ENCODE measurements around the gene CAMK1D.
"Not testable (repeated sequence)": the region's sequence is repeated elsewhere in the genome, so short reads cannot be mapped to it uniquely, and the experiment has no call there.

CAMK1D gene

DNA sequence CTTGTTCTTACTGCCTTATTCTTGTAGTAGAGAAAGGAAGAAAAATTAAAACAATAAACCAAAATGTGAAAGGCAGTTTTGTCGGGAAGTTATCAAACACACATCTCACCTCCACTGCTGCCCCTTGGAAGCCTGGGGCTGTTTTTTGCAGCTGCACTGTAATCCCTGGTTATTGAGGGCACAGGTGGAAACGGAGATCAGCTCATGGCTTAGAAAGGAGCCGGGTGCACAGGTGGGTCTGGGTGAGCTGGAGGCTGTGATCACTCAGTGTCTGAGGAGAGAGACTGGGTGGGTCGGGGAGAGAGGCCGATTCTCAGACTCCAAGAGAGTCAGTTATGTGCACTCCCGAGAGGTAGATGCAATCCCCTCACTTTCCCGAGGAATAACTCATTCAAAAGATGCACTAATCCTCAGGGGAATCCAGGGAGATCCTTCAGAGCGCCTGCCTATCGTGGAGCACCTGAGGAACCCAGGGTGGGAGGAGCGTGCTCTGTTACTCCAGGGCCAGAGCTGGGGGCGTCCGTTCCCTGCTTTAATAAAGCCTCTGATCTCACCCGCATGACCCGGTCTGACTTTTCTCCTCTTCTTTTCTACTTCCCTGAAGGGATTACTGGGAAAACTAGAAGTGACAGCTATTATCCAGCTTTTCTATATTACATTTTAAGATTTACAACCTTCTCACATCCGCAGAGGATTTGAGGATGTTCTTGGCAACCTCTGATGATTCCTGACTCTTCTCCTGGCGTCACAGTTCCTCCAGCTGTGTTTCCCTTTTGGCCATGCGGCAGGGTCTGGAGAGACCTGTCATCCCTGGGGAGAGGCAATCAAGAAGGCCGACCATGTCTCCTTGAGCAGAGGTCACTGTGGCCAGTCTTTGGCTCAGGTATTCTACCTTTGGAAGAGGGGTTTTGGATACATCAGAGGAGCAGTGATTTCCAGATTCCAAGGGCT, 82.1 kb downstream of the CAMK1D start:
- no peak for DNase-seq (ENCODE audit: low read depth)

DNA sequence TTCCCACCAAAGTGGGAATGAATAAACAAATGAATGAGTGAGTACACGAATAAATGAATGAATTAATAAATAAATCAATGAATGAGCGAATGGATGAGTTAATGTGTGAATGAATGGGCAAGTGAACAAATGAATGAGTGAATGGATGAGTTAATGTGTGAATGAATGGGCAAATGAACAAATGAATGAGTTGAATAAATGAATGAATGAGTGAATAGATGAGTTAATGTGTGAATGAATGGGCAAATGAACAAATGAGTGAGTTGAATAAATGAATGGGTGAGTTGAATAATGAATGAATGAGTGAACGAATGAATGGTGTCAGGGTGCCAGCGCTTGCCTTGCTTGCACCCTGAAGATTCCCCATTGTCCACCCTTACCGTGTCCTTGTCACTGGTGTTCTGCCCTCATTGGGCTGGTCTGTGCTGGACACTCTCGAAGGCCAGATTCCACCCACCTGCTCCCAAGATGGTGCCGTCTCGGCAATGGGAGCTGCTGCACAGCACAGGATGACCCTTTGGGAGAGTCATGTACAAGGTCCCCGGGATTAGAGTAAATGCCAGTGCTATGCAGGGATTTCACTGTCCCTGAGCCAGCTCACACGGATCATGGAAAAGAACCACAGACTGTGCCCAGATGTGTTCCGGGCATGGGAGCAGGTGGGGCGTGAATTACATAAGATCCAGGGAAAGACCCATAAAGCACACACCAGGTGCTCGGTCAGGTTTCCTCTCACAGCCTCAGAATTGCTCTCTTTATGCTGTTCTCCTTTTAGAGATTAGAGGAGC, 83.2 kb downstream of the CAMK1D start:
- no peak for DNase-seq (ENCODE audit: low read depth)

DNA sequence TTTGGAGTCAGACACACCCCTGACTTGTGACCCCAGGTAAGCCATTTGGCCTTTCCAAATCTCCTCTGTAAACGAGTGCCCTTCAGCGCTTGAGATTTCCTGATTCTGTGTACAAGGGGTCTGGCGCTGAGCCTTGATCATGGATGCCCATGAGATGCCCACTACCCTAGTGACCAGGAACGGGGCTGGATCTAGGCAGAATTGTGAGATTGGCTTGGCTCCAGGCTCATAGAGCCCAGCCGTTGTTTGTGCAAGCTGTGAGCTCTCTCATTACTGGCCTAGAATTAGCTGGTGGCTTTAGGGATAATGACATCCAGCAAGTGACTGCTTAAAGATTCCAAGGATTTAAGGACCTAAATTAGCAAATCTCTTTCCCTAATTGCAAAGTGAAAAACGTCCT, 84.9 kb downstream of the CAMK1D start:
- no peak for DNase-seq (ENCODE audit: low read depth)

DNA sequence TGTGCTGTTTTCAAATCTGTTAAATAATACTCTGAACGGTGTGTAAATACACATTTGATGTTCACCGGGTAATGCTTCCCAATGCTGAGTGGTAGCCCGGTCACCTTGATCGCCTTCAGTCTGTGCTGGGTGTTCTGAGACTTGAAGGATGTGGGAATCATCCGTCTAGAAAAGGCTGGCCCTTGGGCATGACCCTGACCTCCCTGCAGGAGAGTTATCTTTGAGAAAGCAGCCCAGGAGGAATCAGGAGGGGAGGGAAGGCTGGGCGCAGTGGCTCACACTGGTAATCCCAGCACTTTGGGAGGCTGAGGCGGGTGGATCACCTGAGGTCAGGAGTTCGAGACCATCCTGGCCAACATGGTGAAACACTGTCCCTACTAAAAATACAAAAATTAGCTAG, 85.3 kb downstream of the CAMK1D start:
- DNase-seq (ENCODE audit: low read depth): not testable (repeated sequence)

DNA sequence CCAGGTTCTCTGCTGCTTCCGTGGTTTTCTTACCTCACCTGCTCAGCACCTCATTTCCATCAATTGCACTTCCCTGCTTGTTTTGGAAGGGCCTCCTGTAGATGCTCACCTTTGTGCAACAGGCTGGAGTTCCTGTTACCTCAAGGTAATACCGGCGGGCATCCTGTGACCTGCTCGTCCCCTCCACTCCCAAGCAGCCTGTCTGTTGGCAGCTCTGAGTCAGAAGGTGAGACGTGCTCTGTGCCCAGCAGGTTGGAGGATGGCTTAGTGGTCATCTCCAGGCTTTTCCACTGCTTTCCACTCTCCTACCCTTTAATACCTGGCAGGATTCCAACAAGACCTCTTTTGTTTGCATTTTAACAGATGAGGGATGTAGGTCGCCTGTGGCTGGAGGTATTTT, 86.0 kb downstream of the CAMK1D start:
- DNase-seq (ENCODE audit: low read depth): no peak

DNA sequence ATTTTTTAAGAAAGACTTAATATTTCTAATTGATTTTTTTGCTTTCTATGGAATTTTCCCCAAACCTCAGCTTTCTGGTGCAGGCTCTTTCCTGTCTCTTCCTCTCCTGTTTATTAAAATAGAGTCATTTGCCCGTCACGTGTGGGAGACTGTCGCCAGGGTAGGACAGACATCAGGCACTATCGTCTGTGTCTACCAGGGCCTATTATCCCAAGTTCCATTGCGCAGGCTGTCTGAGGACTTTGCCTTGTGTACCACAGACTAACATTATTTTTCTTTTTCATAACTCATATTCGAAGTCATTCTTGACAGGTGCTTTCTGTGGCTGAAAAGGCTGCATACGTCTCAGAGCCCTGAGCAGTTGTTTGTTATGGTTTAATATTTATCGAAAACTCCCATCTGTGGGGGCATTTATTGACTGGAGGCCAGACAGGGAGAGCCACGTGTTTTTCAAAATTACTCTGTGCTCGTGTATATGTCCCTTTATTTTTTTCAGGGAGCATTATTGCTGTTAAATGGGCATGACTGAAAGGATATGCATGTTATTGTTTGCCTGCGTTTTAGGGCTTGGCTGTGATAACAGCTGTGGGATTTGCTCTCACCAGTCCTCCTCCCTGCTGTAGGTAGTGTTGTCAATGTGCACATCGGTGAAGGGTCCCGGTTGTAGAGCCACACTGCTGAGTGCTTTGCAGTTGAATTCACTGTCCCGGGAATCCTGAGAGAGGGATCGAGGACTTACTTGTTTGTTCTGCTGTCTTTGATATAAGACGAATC, 89.8 kb downstream of the CAMK1D start:
- no peak for DNase-seq (ENCODE audit: low read depth)

DNA sequence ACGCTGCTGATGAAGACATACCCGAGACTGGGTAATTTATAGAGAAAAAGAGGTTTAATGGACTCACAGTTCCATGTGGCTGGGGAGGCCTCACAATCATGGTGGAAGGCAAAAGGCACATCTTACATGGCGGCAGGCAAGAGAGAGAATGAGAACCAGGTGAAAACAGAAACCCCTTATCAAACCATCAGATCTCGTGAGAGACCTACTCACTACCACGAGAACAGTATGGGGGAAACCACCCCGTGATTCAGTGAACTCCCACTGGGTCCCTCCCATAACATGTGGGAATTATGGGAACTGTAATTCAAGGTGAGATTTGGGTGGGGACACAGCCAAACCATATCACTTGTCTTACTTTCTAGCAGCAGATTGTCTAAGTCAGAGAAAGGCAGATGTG, 90.4 kb downstream of the CAMK1D start:
- DNase-seq (ENCODE audit: low read depth): not testable (repeated sequence)

DNA sequence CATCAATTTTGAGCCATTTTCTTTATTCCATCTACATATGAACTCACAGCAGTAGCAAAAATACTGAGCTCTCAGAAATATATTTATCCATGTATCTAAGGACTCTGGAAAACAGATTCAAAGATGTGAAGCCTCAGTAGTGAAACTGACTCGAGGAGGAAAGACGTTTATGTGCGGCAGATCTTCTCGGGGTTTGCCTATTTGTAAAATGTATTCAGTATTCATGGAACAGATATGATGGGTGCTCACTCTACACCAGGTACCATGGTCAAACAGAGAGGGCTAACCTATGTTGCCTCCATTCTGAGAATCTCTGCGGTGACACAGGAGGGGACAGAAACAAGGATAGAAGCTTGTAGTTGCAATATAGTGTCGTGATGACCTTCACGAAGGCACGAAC, 93.7 kb downstream of the CAMK1D start:
- DNase-seq (ENCODE audit: low read depth): no peak

DNA sequence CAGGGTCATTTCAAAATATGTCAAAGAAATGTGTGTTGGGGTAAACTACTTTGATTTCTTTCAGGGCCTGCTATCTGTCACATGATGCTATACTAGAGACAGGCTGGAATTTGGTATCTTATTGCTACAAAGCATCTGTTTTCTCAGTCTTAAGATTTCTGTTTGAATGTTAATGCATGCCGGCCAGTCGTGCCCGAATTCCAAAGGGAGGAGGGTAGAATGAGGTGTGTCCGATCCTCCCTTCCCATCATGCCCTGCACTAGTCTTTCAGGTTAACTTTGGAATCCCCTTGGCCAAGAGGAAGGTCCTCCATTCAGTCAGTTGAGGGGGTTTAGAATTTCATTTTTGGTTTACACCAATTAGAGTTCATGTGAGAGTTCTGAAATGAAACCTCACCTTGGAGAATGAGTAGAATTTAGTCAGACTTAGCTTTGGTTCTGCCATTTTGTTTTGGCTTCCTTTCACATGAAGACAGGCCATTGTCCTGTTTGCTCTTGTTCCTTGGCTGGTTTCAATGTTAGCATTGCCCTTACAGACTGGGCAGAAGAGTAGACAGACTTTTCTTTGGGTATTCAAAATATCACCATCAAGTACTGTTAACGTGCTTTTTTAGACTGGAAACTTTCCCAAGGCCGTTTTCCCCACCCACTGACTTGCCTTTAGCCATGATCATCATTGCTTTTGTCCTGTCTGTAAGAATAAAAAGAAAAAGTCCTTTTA, 95.8 kb downstream of the CAMK1D start:
- DNase-seq (ENCODE audit: low read depth): no peak

DNA sequence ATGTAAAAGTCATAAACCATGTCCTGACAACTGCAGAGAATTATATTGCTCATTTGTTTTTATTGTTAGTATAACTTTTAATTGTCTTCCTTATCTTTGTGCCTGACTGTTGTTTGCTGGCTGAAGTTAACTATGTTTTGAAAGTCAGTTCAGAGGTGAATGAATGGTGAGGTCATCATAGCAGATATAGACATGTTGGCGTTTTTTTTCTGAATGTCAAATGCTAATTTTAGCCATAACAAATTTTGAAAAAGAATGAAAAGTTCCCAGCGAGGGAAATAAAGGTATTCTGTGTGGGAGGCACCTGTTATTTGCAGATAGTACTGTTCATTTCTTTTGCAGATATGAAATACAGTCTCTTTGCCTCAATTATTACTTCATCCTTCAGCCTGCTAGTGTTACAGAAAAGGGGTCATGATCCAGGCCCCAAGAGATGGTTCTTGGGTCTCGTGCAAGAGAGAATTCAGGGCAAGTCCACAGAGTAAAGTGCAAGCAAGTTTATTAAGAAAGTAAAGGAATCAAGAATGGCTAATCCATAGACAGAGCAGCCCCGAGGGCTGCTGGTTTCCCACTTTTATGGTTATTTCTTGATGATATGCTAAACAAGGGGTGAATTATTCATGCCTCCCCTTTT, 96.5 kb downstream of the CAMK1D start:
- no peak for DNase-seq (ENCODE audit: low read depth)

DNA sequence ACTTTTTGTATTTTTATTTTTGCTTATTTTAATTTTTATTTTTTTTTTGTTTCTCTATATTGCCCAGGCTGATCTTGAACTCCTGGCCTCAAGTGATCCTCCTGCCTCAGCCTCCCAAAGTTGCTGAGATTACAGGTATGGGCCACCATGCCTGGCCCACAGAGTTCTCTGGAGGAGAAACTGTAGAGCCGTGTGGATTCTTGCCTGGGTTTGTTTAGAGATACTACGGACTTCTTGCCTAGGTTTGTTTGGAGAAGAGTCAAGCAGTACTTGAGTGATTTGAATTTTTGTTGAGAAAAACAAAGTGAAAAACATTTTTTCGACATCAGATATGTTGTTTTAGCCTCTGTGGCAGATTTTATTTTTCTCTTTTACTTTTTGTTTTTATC, 99.0 kb downstream of the CAMK1D start:
- no peak for DNase-seq (ENCODE audit: low read depth)

DNA sequence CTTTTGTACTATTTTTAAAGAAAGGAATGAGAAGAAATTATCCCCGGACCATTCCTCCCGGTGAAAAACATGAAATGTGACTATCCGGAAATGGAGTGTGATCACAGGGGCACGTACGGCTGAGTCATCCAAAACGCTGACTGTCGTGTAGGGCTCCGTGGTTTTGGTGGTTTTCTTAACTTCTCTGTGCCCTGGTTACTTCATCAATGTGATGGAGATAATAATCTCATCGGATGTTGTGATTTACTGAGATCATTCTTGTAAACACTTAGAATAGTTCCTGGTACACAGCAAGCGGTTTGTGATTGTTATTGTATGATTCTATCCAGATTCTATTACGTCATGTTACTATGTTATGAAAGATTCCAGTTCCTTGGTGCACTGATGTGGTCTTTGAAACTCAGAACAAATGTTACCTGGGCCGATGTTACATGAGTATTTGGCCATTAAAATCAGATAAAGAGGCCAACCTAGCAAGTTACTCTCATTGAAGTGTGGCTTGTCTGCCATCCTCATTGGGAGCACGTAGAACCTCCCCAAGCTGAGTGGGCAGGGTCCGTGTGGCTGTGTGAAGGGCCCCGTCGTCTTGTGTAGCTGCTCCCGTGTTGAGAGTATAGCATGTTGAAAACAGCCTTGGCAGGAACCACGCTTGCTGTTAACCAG, 99.5 kb downstream of the CAMK1D start:
- DNase-seq (ENCODE audit: low read depth): peak; percentile 48

DNA sequence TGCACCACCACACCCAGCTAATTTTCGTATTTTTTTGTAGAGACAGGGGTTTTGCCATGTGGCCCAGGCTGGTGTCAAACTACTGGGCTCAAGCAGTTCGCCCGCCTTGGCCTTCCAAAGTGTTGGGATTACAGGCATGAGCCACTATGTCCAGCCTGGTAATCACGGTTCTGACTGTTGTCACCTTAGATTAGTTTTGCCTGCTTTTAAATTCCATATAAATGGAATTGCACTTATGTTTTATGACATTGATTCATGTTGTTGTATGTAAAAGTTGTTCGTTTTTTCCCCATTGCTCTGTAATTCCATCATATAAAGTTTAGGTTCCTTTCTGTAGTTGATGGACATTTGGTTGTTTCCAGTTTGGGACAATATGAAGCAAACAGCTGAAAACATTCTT, 106.0 kb downstream of the CAMK1D start:
- no peak for DNase-seq (ENCODE audit: low read depth)

DNA sequence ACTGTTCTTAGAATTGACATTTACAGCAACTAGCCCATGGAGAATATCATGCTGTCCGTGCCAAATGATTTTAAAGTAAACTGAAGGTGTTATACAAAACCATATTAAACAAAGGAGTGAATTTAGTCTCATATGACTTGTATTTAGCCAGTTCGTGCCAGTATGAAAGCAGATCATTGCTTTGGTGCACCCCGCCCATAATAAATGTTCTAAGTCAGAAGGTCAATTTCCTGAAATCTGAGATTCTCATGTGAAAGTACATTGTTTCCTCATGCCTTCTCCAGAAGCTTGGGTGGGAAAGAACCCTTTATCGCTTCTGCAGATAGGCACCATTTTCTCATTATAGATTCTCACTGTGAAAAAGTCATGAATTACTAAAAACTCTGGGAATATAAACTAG, 106.4 kb downstream of the CAMK1D start:
- no peak for DNase-seq (ENCODE audit: low read depth)

DNA sequence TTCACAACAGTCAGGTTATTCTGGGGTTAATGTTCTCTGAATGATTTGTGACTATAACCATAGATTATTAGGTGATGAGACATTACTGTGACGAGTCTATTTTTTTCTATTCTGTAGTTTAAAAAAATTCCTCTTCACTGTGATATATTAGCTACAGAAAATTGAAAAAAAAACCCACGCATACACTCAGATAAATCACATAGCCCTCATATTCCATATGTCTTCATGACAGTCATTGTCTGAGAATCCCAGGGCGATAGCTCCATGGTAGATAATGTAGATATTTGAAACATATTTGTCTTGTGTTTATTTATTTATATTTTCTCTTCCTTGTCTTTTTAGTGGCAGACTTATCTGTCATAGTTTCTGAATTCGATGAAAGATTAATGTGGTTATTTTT, 110.0 kb downstream of the CAMK1D start:
- no peak for DNase-seq (ENCODE audit: low read depth)

DNA sequence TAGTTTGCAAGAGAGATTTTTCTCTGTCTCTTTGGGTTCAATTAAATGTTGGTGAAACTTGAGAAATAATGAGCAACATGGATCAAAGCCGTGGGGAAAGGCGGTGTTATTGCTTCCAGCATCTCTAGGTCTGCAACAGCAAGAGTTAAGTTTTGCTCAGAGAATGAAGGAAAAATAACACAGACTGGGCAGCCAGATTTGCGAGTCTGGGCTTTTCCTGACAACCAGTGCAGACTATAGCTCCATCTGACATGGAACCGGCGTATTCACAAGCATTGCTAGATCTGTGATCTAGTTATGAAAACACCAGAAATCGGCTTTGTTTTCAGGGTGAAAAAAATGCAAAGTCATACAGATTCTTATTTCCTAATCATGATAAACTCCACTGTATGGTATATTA, 110.4 kb downstream of the CAMK1D start:
- no peak for DNase-seq (ENCODE audit: low read depth)

DNA sequence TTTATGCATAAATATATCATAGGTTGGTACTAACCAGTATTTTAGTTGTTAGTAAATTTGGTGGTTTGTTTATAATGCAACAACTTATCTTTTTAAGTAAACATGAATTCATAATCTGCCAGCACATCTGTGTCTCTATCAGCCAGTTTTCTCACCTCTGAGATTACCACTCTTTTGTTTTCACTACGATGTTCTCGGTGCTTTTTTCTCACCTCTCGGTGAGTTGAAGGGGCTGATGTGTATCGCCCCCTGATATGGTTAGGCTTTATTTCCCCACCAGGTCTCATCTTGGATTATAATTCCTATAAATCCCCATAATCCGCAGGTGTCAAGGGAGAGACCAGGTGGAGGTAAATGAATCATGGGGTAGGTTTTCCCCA, 114.1 kb downstream of the CAMK1D start:
- no peak for DNase-seq (ENCODE audit: low read depth)

DNA sequence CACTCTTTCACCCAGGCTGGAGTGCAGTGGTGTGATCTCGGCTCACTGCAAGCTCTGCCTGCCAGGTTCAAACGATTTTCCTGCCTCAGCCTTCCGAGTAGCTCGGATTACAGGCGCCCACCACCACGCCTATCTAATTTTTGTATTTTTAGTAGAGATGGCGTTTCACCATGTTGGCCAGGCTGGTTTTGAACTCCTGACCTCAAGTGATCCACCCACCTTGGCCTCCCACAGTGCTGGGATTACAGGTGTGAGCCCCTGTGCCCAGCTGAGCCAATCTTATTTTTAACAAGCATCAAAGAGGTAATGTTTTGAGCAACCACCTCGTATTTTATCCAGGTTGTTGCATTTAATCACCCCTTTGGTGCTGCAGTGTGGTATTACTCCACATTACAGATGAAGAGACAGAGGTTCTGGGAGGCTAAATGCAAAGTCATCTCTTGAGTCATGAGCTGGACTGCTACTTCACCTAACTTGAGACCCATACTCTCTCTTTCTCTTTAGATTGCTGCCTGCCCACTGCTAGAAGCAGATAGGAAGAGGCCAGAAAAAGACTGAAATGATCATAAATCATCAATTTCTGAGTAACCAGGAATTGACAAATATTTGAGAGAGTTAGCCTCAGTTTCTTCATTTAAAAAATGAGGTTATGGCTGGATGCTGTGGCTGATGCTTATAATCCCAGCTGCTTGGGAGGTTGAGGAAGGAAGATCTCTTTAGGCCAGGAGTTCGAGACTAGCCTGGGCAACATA, 116.2 kb downstream of the CAMK1D start:
- no peak for DNase-seq (ENCODE audit: low read depth)

DNA sequence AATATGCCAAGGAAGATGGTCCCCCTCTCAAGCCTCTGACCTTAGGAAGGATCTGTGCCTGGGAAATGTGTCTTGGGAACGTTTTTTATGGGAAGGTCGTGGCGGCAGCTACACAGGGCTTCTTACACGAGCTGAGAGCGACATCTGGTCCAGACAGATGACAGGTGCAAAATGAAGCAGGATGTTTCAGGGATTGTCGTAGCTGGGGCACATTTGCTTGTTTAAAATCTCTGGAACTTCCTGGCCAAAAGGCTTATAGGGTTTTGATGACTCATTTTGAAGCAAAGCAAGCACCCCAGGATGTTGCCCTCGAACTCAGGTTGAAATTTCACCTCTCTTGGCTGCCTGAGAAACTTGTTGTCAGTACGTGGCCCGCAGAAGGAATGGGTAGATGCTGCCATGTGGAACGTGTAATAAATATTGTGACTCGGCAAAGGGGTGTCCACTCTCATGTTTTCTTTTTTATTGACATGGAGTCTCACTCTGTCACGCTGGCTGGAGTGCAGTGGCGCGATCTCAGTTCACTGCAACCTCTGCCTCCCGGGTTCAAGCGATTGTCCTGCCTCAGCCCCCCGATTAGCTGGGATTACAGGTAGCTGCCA, 117.5 kb downstream of the CAMK1D start:
- no peak for DNase-seq (ENCODE audit: low read depth)

DNA sequence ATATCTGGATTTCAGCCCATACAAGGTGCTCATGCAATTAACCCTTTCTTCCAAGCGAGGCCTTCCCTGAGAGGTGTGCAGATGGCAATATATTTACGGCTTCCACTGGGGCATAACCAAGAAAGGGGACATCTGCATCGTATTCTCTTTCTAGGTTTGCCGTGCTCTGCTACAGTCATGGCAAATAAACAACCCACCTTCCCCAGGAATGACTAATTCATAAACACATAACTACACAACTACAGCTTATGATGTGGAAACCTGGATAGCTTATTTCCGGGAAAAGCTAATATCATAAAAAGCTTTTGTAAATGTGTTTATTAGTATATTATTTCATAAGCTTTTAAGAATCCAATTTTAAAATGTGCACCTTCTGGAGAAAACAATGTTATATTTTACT, 120.0 kb downstream of the CAMK1D start:
- no peak for DNase-seq (ENCODE audit: low read depth)

Data from activated T-cell treated with anti-CD3 and anti-CD28 coated beads for 1 hour (primary cell).